RCC 7860 (cell line): Measurements from ENCODE around the gene WNK2.

Source experiments
- DNase-seq: peaks from one replicate; pipeline ENCODE4 v3.0.0-alpha.2; 2015; ENCODE audit warnings: low spot score
- FAIRE-seq: peaks from 2 replicates; lab custom pipeline; 2012; peaks lifted over from hg19 to GRCh38; lab: Jason Lieb, UNC

WNK2 gene

GRCh38 chr9:93303258-93303771 is 119.4 kb downstream of the WNK2 start:
- no peak for DNase-seq
- no peak for FAIRE-seq

DNA sequence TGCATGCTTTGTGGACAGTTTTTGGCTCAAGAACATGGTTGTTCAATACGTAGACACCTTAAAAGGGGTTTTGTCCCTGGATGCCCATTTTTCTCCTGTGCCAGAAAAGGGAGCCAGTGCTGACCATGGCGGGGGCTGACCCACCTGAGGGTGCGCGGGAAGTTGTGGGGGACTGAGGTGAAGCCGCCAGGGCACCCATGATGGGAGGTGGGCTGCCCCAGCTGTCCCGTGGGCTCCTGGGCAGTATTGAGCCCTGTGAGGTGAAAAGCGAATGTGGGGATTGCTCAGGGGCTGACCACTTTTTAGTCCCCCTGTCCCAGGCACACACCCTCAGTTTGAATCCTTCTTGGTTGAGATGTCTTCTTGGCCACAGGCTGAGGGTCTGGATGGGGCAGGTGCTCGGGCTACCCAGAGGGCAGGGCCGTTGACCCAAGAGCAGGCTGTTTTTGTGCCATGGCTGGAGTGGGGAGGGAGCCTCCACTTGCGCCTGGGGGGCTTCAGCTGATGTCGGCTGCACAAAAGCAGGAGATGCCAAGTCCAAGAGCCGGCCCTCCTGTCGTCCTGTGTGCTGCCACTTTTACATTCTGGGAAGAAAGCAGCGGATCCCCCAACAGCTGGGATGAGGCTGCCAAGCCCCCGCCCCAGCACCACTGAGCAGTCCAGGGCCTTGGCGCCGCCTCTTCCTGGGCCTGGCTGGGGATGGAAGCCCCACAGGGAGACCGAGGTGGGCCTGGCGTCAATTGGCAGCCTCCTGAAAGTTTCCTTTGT is 120.1 kb downstream of the WNK2 start:
- DNase-seq = no peak
- no peak for FAIRE-seq

DNA sequence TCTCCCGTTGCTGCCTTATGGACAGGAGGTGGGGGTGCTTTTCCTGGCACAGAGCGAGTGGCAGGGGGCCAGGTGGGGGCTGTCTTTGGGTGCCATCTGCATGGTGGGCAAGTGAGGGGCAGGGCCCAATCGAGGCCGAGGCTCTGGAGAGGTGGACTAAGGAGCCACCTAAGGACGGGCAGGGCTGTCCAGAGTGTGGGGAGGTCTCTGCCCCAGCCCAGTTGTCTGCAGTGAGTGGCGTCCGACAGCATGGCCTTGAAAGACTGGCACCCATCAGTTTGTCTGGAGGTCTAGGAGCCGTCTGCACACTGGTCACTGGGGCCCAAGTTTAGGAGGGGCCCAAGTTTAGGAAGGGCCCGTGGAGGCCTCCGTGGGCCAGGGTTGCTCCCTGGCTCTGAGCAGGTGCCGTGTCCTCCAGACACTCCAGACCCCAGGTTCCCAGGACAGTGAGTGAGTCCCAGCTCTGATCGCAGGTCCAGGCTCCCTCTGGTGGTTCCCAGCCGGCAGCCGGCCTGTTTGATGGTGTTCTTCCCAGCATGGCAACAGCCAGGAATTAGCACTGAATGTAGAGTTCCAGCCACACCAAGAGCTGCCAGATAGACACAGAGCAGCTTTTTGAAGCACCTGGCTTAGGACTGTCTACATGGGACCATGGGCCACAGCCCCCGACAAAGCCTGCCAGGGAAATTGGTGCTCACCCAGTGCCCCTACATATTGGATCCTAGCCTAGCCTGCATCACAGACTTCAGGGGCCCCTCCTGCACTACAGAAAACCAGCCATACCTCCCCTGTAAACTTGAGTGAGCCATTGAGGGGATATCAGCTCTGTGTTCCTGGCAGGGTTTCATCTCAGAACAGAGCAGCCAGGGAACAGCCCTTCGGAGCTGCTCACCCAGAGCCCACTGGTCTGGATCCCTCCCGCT is 120.9 kb downstream of the WNK2 start:
- FAIRE-seq (no peak), DNase-seq (no peak)

GRCh38 chr9:93305497-93306020 is 121.6 kb downstream of the WNK2 start:
- FAIRE-seq (no peak), DNase-seq (no peak)

GRCh38 chr9:93306081-93306480 is 122.1 kb downstream of the WNK2 start:
- FAIRE-seq = no peak
- no peak for DNase-seq

GRCh38 chr9:93306579-93307091 is 122.7 kb downstream of the WNK2 start:
- DNase-seq = no peak

DNA sequence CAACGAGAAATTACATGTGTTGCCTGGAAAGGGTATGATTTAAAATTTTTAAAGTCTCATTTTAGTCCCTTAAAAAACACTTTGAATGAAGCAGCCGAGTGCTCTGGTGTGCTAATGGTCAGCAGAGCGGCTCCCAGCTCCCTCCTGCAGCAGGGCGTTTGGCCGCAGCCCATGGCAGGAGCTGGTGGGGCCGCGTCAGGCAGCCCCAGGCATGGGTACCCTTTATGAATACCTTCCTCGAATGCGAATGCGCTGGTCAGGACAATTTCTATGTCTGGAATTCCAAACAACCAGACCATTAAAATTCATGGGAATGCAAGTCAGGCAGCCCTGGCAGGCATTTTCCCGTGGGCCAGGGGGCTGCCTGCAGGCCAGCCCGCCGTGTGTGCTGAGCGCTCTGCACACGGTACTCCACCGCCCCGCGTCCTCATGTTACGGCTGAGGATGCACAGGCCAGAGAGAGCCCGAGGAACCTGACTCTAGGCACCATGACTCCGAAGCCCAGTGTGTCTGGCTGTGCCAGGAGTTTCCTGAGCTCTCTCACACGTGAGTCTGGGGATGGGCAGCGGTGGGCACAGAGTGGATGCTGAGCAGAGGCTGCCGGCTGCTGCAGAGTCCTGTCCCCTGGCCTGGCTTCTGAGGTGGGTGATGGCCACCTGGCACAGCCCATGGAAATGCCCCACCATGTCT is 123.7 kb downstream of the WNK2 start:
- DNase-seq (no peak), FAIRE-seq (no peak)

More at GRCh38 chr9:93306579-93307091, 122.7 kb downstream of the WNK2 start:
- no peak for FAIRE-seq

- no peak for DNase-seq
- FAIRE-seq = no peak
Measured at GRCh38 chr9:93308158-93308602, 124.2 kb downstream of the WNK2 start.

DNA sequence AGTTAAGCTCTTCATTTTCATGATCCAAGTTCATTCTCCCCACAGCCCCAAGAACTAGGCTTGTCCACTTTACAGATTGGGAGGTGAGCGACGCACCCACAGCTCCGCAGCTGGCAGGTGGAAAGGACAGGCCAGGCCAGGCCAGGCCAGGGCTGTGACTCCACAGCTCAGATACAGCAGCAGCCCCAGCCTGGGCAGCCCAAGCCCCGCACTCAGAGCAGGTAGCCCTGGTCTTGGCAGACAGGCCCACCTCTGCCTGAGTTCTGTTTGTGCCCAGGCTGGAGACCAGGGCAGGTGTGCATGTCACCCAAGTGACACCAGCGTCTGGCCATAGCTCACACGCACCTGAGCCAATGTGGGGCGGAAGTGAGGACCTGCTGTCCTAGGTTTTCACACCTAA is 124.7 kb downstream of the WNK2 start:
- DNase-seq = no peak
- FAIRE-seq = no peak

DNA sequence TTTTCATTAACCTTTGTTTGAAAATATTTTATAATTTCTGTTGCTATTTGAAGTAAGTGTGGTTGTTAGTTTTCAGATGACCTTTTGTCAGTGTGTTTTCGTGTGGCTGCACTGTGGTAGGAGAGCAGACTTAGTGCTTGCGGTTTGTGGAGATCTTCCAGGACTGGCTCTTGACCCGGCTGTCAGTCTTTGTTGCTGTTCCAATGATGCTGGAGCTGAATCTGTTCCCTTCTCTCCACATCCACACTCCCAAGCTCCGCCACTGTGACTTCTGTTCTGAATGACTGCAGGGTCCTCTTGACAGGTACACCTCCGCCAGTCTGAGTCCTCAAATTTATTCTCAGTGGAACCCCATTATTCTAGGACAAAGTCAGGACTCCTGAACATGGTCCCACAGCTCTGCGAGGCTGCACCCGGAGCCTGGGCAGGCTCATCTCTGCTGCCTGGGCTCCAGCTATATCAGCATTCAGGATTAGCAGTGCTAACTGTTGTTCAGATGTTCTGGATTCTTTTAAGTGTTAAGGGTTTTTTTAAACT is 126.0 kb downstream of the WNK2 start:
- DNase-seq (no peak), FAIRE-seq (no peak)

- no peak for DNase-seq
- no peak for FAIRE-seq
Measured at GRCh38 chr9:93315118-93315517, 131.2 kb downstream of the WNK2 start.

DNA sequence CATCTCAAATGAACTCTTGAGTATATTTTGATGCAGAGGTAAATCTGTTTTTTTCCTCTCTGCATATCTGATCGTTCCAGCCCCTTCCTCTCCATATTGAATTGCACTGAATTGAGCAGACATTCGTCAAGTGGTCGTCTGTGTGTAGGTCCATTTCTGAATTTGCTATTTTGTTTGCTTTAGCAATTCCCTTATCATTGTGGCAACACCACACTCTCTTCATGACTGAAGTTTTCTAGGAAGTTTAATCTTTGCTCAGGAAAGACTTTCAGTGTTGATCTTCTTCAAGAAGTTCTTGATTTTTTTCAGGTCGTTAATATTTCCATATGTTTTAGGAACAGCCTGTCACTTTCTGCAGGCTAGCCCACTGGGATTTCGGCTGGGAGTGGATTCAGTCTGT is 132.0 kb downstream of the WNK2 start:
- DNase-seq (no peak), FAIRE-seq (no peak)

DNA sequence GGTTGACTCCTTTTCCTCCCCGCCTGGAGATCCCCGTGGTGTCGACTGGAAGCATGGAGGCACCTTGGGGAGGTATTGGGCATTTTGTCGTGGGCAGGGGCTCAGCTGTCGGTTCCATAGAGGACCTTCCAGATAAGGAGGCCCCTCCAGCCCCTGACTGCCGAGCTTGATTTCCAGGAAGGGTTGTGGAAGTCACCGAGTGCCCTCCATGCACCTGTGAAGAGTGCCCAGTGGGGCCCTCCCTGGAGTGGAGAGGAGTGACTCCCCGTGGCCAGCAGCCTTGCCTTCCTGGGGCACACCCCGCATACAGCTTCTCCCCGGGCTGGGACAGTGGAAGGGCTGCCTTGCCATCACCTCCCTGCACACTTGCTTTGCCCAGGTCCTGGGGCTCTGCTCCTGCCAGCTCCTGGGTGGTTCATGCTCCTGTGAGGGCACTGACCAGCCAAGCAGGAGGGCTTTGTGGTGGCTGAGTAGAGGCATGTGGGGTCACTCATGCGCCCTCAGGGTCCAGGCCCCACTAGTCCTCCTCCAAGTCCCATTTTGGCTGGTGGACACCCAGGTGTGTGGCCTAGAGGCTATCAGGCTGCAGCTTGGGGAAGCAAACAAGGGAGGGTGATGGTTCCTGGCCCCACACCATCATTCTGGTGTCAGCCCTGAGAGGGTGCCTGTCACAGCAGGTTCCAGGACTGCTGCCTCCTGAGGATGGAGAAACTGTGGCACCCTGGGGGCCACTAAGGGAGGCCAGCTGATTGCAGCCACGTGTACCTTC is 133.0 kb downstream of the WNK2 start:
- FAIRE-seq = no peak

DNA sequence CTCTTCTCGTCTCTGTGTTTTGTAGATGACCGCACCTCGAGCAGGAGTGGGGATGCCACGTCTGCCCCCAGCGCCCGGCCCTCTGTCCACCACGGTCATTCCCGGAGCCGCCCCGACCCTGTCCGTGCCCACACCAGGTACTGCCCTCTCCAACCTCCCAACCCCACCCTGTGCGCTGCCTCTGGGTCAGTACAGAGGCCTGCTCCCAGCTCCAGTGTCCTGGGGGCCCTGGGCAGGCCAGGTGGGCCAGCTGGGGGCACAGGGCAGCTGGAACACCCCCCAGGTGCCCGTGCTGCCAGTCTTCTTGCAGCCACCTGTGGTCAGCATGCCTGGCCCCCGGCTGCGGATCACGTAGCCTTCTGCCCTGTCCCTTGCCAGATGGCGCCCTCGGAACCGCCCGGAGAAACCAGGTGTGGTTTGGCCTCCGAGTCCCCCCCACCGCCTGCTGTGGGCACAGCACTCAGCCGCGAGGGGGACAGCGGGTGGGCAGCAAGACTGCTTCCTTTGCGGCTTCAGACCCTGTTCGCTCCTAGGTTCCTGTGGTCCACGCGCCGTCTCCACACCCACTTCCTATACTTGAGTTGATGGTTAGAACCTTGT is 133.7 kb downstream of the WNK2 start:
- DNase-seq (no peak), FAIRE-seq (no peak)

More for the DNA sequence above, 133.0 kb downstream of the WNK2 start:
- DNase-seq = no peak

DNA sequence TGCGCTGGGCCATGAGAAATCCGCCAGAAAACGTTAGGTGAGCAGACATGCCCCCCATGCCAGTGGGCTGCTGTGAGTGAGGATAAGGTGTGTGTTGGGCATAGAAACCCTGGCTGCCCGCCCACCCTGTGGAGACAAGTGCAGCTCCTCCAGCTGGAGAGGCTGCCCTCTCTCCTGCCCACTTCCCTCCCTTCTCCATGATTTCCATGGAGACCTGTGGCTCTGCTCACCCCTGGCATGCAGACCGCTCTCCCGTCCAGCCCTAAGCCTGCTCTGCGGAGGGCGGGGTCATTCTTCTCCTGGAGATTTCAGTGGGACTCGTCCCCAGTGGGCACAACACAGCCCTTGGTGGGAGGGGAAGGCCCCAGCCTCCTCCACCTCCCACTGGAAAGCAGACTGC is 134.5 kb downstream of the WNK2 start:
- FAIRE-seq = no peak

DNA sequence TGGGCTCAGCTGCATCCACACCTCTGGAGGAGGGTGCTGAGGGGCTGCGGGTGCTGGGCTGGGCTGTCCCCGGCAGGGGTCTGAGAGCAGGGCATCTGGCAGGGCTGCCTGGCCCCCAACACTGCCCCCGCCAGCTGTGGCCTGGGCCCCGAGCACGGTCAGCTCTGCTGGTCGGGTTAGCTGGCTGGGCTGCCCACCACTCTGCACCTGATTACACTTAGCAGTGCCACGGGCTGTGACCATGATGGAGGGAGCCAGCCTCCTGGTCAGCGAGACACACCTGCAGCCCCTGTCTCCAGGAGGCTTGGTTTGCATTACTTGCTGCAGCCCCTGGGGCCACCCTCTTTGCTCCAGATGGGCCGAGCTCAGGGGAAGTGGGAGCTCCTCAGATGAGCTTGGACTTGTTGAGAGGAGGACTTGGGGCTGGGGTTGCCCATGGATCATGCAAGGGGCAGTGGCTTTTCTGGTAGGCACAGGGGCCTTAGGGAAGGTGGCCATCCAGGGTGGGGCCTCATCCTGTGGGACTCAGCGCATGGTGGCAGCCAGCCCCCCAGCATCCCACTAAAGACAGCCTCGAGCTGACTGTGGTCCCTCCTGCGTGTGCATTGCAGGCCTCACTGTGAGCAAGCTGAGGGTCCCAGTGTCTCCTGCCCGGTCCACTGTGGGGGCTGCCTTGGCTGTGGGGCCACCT is 135.5 kb downstream of the WNK2 start:
- DNase-seq = no peak
- no peak for FAIRE-seq

More for the DNA sequence above, 134.5 kb downstream of the WNK2 start:
- no peak for DNase-seq

DNA sequence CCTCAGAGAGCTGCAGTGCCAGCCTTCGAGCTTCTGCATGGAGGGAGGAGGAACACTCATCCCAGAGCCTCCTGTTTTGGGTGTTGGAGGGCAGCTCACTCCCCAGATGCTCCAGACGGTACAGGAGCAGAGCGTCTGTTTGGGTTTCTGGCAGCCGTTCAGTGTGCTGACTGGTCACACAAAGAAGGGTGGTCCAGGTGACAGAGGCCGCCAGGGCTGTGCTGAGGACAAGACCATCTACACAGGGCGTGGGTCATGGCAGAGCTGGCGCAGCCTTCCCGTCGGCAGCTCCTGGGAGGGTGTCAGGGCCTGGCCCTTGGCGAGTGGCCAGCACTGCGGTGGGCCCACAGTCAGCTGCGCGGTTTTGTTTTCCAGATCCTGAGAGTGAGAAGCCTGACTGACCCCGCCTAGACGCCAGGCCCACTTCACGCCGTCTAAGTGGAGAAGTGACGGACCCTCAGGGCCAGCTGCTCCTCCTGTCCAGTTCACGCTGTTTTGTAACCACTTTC is 136.1 kb downstream of the WNK2 start:
- no peak for FAIRE-seq
- no peak for DNase-seq

DNA sequence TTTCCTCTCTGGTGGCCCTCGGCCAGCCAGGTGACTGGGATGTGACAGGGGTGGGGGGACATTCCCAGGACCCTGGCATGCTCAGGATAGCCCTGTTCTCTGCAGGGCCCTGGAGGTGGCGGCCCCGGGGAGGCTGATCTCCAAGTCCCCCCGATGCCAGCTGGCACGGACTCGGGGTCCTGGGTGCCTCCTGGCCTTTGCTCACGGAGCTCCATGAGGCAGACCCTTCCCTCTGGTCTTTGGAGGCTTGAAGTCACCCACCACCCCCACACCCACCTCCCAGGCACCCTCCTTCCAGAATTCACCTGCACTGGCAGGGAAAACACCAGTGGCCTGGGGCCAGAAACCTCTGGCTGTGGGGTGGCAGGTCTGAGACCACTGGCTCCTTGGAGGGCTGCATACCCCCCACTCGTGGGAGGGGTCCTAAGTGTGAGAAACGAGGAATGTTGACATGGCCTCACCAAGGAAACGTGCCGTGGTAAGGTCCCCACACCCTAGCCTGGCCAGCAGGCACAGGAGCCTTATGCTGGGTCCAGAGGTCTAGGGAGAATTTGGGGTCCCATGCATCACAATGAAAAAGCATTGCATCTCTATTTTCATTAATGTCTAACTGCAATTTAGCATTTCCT is 136.8 kb downstream of the WNK2 start:
- DNase-seq = no peak
- FAIRE-seq = no peak
